ENCODE measurements around the gene MEGF9.
"Not testable (repeated sequence)": the region's sequence is repeated elsewhere in the genome, so short reads cannot be mapped to it uniquely, and the experiment has no call there.

The MEGF9 gene

GRCh38 chr9:120572472-120572871, 141.8 kb downstream of the MEGF9 start:
- no peak for DNase-seq (ENCODE audit: low read depth in 2 of 2)

GRCh38 chr9:120571443-120572257, 142.6 kb downstream of the MEGF9 start:
- no peak for DNase-seq (ENCODE audit: low read depth in 2 of 2)

GRCh38 chr9:120570296-120570695, 144.0 kb downstream of the MEGF9 start:
- no peak for DNase-seq (ENCODE audit: low read depth in 2 of 2)

- DNase-seq (ENCODE audit: low read depth in 2 of 2), result no peak
Measured at GRCh38 chr9:120569556-120569955, 144.7 kb downstream of the MEGF9 start.

- DNase-seq (ENCODE audit: low read depth in 2 of 2), result no peak
Measured at GRCh38 chr9:120568816-120569215, 145.5 kb downstream of the MEGF9 start.

GRCh38 chr9:120567874-120568273, 146.4 kb downstream of the MEGF9 start:
- no peak for DNase-seq (ENCODE audit: low read depth in 2 of 2)

- no peak for DNase-seq (ENCODE audit: low read depth in 2 of 2)
Measured at GRCh38 chr9:120567081-120567480, 147.2 kb downstream of the MEGF9 start.

- no peak for DNase-seq (ENCODE audit: low read depth in 2 of 2)
Measured at GRCh38 chr9:120564589-120564988, 149.7 kb downstream of the MEGF9 start.

- no peak for DNase-seq (ENCODE audit: low read depth in 2 of 2)
Measured at GRCh38 chr9:120562861-120563443, 151.3 kb downstream of the MEGF9 start.

GRCh38 chr9:120561709-120562108, 152.6 kb downstream of the MEGF9 start:
- no peak for DNase-seq (ENCODE audit: low read depth in 2 of 2)

- no peak for DNase-seq (ENCODE audit: low read depth in 2 of 2)
Measured at GRCh38 chr9:120559546-120559945, 154.7 kb downstream of the MEGF9 start.

- no peak for DNase-seq (ENCODE audit: low read depth in 2 of 2)
Measured at GRCh38 chr9:120558454-120558853, 155.8 kb downstream of the MEGF9 start.

- DNase-seq (ENCODE audit: low read depth in 2 of 2), result no peak
Measured at GRCh38 chr9:120557205-120557604, 157.1 kb downstream of the MEGF9 start.

GRCh38 chr9:120556775-120557174, 157.5 kb downstream of the MEGF9 start:
- DNase-seq (ENCODE audit: low read depth in 2 of 2), result no peak

GRCh38 chr9:120555839-120556238, 158.4 kb downstream of the MEGF9 start:
- no peak for DNase-seq (ENCODE audit: low read depth in 2 of 2)

- DNase-seq (ENCODE audit: low read depth in 2 of 2), result not testable (repeated sequence)
Measured at GRCh38 chr9:120552210-120552704, 162.0 kb downstream of the MEGF9 start.

All from stimulated activated CD4-positive, alpha-beta T cell treated with anti-CD3 and anti-CD28 coated beads, Interleukin-15, amount 100 ng/mL, for 48 hours (primary cell).